GM06990 (cell line): Measurements from ENCODE around the gene ORAI1.
"Not testable (repeated sequence)": the region's sequence is repeated elsewhere in the genome, so short reads cannot be mapped to it uniquely, and the experiment has no call there.

Experiments used
- DNase-seq: peaks from one replicate; pipeline ENCODE4 v3.0.0-alpha.2; 2011; ENCODE audit not compliant: insufficient read length; ENCODE audit errors: extremely low read depth
- H3K27me3 ChIP-seq: replicated peaks from 2 replicates; pipeline ENCODE4 v1.6.0; 2011; ENCODE audit warnings: low read length; ENCODE audit not compliant: control insufficient read depth, insufficient read depth
- H3K36me3 ChIP-seq: 2 replicates; pipeline ENCODE4 v1.5.1; 2011; ENCODE audit warnings: low read length; ENCODE audit not compliant: control insufficient read depth, insufficient read depth
- H3K4me3 ChIP-seq: replicated peaks from 2 replicates; pipeline ENCODE4 v1.5.1; 2011; ENCODE audit warnings: low read depth, mild to moderate bottlenecking, control low read depth, low read length
- CTCF ChIP-seq: IDR thresholded peaks from 2 replicates; pipeline ENCODE4 v1.5.1; 2011; ENCODE audit warnings: low read length, control low read depth, mild to moderate bottlenecking, inconsistent platforms; ENCODE audit not compliant: insufficient read depth, poor library complexity, severe bottlenecking

Gene ORAI1

GRCh38 chr12:121673013-121673511 lies 46.7 kb downstream of the ORAI1 start:
- TF ChIP-seq CTCF: no peak
- H3K27me3 ChIP-seq: no peaks in the 10 kb centered on the region
- no peak for DNase-seq
- H3K4me3 ChIP-seq: peak overlapping the region; percentile 56
- no peaks in the 10 kb centered on the region for H3K36me3 ChIP-seq

- Histone ChIP-seq H3K4me3 (no peak overlapping the region), H3K36me3 (no peaks in the 10 kb centered on the region), H3K27me3 (no peaks in the 10 kb centered on the region)
- no peak for DNase-seq
- no peak for TF ChIP-seq CTCF
These were observed 49.9 kb downstream of the ORAI1 start for GRCh38 chr12:121676190-121676589.

GRCh38 chr12:121678305-121678704 lies 52.0 kb downstream of the ORAI1 start:
- TF ChIP-seq CTCF: no peak
- DNase-seq: no peak
- Histone ChIP-seq H3K36me3 (no peaks in the 10 kb centered on the region), H3K27me3 (no peaks in the 10 kb centered on the region), H3K4me3 (no peak overlapping the region)

- no peak for TF ChIP-seq CTCF
- no peaks in the 10 kb centered on the region for H3K36me3 ChIP-seq
- H3K4me3 ChIP-seq: no peak overlapping the region
- no peaks in the 10 kb centered on the region for H3K27me3 ChIP-seq
- DNase-seq: no peak
These were observed 52.5 kb downstream of the ORAI1 start for GRCh38 chr12:121678716-121679300.

- not testable (repeated sequence) for H3K36me3 ChIP-seq, H3K4me3 ChIP-seq, H3K27me3 ChIP-seq, DNase-seq
These were observed 53.4 kb downstream of the ORAI1 start for GRCh38 chr12:121679661-121680197.

- TF ChIP-seq CTCF: no peak
- Histone ChIP-seq H3K36me3 (no peaks in the 10 kb centered on the region), H3K4me3 (no peak overlapping the region), H3K27me3 (no peaks in the 10 kb centered on the region)
- DNase-seq: no peak
These were observed 62.6 kb downstream of the ORAI1 start for GRCh38 chr12:121688966-121689365.
